Activated gamma-delta T cell treated with anti-CD3 and anti-CD28 coated beads, Interleukin-2, amount 50 U/mL, for 16 hours (primary cell): ENCODE data around the gene FRMD4B.

ENCODE experiments used
- DNase-seq: peaks from one replicate; pipeline ENCODE4 v3.0.0-alpha.2; 2020; ENCODE audit warnings: low read depth

The FRMD4B gene

DNA sequence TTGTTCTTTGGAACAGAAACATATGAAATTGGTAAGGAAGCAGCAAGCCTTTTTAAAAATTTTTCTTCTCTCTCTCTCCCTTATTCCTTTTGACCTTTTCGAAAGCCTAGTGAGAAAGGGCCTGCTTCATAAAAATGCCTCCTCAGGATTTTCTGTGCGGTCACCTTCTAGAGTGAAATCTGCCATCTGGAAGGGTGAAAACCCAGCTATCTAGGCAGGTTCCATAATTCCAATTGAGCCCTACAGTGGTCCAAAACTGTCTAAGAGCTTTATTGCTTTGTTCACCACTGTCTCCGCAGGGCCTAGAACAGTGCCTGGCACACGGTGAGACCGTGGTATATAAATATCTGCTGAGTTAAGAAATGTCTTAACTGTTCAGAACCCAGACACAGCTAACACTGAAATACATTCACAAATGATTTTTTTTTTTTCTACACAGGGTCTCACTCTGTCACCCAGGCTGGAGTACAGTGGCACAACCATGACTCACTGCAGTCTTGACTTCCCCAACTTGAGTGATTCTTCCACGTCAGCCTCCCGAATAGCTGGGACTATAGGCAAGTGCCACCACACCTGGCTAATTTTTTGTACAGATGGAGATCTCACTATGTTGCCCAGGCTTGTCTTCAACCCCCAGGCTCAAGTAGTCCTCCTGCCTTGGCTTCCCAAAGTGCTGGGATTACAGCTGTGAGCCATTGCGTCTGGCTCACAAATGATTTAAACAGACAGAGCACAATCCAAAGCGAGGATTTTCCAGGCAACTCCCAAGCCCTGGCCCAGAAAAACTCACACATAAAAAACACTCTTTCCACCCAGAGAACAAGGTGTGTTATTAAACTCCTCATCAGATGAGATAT, 64.4 kb downstream of the FRMD4B start:
- DNase-seq: no peak

DNA sequence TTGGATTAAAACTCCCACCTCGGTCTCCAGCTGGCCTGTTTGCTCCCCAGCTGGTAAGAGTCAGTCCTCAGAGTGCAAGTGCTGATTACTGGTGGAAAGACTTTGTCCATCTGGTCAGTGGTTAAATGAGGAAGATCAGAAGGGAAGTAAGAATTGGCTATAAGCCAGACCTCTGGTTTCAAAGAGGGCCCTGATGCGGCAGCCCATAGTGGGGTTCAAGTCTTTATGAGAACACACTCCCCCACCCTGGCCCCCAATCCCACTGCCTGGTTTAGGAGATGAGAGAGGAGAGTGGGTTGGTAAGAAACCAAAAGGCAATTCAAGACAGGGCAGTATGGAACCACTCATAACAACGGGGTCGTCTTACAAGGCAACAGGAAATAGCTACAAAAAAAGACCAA, 65.0 kb downstream of the FRMD4B start:
- DNase-seq: no peak

DNA sequence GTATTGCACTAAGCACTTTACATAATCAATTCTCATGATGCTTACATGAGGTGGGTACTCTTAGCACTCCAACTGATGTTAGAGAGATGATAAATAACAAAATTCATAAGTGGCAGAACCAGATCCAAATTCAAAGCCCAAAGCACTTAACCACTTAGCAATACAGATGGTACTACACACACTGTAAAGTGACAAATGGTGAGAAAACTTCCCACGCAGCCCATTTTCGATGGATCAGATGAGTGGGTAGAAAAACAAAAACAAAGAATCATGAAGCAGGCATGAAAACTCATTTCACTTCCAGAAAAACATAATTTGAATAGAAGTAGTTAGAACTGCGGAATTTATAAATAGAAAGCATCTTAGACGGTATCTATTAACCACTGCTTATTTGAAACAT, 66.2 kb downstream of the FRMD4B start:
- DNase-seq: no peak

DNA sequence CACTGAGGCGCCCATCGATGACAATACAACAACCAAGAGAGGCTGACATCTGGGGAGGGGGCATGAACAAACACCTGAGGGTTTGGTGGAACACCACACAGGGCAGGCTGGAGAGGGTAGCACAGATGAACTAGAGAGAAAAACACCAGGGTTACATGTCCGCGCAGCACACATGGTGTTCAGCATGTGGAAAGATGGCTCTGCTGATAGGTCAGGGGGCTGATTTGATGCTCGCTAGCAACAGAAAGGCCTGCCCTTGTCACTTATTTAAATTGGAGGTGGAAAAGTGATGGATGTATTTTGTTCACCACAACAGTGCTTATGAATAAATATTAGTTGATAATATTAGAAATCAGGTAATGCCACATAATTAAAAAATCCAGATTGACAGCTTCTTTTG, 67.5 kb downstream of the FRMD4B start:
- no peak for DNase-seq

DNA sequence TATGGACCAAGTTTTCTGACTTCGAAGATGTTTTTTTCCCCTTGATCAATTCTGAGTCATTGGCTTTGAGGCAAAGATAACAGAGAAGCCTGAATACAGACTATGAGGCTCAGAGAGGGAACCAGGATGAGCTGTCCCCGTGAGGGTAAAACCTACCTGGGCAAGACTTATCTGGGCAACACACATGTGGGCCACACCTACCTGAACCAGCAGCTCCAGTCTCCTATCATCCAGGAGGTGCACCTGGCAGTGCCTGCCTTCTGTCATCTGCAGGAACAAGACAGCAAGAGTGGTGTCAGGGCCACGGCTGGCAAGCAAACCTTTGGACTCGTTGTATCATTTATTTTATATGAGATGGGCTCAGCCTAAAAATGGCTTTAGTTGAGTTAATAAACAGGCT, 72.6 kb downstream of the FRMD4B start:
- no peak for DNase-seq

DNA sequence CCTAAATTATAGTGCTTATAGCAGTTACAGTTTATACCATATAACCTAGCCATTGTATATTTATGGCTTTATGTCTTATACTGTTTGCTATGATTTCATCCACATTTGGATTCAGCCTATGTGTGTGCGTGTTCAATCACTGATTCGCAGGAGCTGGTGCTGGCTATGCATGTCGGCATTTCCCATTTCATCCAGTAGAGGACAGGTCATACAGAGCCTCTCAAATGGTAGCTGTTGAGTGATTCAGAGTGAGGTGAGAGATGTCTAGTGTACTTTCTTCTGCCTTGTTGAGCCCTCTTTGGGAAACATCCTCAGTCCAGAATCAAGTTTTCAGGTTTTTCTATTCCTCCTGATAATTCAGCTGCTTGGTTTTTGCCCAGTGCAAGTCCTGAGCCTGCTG, 76.1 kb downstream of the FRMD4B start:
- DNase-seq: no peak

DNA sequence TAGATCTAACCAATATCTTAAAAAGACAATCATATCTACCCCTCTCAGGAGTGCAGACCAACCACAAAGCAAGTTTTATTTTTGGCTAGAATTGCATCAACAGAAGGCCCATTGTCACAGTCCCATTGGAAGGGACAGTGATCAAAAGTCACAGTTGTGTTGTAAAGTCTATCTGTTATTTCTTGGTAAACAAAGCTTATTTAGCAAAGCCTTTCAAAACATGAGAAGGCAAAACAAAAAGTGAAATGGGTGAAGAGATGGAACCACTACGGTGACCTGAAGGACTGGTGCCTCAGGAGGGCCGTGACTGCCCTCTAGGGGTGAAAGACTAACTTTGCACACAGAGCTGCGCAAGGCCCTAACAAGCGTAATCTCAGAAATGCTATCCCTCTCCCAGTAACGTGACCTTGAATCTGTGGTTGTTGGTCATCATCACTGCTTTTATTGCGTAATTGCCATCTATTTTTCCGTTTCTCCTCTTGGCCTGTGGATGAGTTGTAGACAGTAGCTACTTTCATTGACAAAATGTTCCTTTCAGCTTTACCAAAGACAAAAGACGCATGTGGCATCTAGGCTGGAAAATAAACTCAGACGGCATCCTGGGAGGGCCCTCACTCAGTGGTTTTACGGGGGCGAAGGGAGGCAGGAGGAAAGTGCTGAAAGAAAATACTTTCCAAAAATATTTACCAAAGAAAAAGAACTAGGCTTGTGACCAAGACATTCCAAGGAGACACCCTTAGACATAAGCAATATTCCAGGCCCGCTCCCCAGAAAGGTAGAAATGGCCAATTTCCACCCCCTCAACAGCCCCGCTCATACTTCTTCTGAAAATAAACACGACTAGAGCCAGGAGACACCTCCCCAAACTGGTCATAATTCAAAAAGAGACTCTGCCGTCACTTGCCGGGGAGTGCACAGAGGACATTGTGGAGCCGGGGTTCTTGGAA, 79.4 kb downstream of the FRMD4B start:
- peak; percentile 48 for DNase-seq

DNA sequence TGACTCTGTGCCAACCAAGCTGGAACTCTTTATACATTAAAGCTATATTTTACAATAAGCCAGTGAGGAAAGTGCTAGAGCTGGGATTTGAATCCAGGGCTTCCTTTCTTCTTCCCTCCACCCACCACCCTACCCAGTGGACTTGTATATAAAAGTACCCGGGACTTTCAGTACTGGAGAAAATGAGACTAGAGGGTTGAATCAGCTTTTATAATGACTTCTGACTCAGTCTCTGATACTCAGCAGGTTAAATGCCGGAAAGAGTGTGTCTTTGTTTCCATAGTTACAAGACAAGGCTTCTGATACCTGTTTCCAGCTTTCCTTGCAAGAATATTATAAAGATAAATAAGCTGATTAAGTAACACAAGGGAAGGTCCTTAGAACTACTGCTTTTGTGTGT, 80.9 kb downstream of the FRMD4B start:
- no peak for DNase-seq

DNA sequence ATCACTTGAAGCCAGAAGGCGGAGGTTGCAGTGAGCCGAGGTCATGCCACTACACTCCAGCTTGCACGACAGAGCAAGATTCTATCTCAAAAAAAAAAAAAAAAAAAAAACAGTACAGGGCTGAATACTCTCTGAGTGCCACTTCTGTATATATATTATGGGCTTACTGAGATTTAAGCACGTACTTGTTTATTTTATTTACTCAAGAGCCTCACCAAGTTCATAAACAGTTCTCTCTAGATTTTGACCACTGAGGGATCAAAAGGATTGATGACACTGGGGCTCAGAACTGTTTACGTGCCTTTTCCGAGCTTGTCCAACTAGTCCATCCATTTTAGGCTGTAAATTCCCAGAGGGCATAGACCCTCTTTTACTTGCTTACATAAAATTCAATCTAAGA, 81.5 kb downstream of the FRMD4B start:
- no peak for DNase-seq

DNA sequence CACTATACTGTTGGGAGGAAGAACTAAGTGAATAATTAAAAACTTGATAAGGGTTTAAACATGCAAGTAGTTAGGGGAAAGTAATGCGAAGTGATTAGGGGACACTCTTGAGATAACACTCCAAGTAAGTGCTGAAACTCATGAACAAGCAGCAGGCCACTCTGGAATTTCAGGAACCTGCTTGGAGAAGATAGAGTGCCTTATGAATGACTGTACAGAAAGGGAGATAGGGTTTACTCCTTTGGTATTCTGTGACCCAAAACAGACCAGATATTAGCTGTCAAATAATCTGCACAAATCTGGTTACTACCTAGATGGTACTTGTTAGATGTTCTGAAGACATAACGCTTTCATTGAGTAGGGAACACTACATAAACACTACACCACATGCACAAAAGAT, 85.6 kb downstream of the FRMD4B start:
- no peak for DNase-seq

DNA sequence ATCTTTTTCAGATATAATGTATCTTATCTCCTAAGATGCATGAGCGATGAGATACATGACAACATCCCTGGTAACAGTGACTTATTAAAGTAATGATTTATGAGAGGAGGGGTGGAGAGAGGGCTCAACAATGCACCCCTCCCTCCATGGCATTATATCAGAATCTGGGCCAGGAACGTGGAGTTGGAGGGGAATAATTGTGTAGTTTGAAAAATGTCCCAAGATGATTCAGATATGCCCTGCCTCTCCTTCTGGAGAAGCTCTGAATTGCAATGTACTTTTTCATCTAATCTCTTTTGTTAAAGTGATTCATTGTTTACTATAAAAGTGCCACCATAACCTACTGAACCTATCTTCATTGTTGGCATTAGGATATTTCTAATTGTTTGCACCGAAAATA, 86.5 kb downstream of the FRMD4B start:
- DNase-seq: no peak

DNA sequence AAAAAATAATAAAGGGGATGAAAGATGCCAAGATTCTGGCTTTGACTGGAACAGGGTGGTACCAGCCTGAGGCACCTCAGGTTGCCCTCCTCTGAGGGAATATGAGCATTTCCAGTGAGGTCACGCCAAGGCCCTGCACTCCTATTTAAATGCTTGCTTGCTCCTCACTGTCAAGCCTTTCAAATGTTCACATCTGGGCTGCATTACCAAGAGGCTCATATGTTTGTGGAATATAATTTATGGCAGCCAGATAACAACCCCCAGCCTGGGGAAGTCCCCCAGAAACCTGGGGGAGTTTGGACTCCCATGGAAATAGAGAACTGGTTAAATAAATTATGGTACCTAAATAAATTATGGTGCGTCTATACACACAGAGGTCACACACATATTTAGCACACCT, 88.4 kb downstream of the FRMD4B start:
- DNase-seq: no peak

DNA sequence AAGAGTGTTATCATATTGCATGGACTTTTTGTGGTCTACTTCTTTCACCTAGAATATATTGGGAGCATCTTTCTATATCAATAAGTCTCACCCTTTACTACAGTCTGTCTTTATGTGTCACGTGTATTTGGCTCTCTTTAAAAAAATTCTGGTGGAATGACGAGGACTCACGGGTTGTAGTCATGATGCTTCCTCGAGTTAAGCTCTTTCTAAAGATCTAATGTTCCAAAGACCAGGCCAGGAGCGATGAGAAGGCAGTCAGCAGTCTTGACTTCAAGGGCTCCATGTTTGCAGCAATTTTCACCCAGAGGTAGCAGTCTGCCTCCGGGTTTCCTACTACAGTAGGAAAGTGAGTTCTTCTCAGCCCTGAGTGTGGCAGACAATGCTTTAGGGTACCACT, 88.9 kb downstream of the FRMD4B start:
- no peak for DNase-seq

DNA sequence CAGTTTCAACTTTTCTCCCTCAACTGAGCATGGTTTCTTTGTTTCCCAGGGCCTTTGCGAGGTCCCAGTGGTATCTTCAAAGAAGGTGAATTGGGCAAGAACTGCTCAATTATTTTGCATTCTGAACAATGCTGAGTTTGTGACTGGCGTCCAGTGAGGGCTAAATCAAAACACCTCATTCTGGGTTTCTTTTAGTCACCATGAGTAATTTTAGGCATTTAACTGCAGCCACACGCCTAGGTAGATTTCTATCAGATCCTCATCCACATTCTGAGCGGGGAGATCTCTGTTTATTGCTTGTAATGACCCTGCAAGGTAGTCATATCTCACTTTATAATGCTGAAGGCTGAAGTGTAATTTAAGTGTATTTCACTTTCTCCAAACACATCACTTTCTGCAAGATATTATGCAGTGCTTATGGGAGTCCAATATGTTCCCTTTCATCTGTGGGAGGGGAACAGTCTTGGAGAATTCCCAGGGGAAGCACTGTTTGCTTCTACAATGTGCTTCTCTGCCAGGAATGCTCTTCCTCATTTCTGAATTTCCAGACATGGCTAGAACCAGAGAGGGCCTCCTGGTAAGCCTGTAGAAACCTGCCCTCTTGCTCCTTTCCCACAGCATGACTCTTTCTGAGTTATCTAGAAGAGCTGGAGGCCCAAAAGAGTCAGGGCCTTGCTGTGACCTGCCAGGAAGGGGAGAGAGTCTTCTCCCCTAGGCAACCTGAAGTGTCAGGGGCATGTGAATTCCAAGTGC, 91.7 kb downstream of the FRMD4B start:
- DNase-seq: no peak

DNA sequence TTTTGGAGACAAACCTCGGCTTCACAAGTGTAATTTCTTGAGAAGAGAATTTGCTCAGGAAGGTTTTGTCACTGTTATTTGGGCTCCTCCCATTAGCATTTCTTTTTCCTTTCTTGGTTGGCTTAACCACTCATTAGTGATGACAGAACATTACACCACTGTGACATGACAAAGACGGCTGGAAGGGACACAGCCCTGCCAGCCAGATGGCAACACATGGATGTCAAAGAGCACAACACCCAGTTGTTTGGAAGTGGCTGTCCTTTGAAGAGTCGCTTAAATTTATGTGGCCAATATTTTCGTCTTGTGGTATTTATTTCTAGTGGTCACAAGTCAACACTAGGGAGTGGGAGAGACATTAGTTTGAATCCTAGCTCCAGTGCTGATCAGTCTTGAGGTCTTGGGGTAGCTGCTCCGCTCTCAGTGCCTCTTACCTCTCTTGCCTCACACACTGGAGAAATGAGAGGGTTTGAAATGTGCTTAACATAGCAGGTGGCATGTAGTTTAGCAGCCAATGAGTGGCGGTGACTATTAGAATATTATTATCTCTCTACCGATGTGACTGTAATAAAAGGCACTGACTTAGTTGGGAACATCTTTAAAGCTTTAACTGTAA, 92.8 kb downstream of the FRMD4B start:
- no peak for DNase-seq

DNA sequence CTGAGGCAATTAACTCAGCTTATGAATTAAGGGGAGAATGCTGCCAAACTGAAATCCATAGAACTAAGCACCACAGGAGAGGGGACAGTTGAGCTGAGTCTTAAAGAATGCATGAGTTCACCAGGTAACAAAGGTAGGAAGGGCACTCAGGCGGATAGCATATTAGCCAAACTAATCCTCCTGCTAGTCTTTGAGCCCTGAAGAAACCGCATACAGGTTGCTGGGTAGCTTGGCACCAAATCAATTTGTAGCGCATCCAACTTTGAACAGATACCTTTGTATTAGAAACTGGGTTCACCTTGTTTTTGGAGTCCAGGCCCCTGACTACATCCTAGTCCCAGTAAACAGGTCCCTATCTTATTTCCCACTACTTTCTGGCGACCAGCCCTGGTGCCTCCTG, 93.7 kb downstream of the FRMD4B start:
- DNase-seq: no peak

DNA sequence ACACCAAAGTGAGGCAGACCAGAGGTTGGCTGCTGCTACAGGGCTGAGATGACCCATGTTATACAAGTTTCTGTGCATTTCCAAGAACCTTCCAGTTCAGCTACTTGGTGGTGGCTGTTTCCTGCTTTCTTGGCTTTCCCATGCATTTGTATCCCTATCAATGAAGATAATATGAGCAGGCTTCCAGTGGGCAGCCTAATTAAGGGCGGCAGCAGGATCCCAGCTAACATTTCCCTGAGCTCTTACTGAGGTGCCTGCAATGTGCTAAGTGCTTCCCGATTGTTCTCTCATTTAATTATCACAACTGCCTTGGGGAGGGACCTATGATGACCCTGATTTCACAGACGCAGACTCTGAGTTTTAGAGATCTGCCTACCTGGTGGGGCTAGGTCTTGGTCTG, 95.5 kb downstream of the FRMD4B start:
- DNase-seq: no peak

DNA sequence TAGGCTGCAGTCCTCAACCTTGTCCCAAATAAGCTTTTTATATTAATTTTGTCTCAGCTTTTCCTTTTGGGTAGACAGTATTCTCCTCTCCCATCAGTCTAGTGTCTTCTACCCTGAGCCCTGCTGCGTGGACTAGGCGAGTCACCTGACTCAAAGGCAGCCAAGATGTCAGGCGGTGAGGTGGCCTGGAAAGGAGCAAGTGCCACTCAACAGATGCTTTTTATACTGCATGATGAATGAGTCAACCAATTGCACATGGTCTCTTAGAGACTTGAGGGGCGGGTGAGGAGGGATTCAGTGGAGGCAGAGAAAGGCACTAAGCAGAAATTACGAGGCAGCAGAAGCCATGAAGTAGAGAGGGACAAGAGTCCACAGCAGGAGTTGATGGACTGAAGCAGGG, 95.9 kb downstream of the FRMD4B start:
- DNase-seq: no peak

DNA sequence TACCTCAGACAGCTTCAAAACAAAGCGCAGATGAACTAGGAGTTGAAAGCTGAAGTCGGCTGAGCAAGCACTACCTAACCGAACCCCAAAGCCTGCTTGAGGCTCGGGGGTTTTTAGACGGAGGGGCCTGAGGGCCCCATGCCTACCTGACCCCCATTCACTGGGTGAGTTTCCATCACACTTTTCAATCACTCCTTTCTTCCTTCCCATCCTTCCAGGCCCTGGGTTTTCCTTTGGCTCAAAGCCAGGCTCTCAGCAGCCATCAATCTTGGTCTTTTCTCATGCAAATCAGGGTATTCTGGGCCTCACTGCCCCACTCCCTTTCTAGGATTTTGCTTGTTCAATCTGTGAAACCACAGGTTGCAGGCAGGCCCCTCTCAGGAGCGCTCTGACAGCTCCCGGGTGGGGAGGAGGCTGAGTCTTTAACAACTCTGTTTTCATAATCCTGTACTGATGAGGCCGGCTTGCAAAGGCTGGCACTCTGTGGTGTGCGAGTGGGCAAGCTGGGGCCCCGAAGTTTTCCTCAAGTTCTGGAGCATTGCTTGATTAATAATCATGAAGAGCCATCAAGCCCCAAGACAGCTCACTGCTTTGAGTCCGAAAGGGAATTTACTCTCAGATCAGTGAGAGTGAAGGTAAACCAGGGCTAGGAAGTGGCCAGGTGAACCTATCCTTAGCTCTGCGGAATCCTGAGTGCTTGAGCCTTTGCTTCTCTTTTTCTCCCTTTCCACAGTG, 97.6 kb downstream of the FRMD4B start:
- DNase-seq: peak; percentile 5

DNA sequence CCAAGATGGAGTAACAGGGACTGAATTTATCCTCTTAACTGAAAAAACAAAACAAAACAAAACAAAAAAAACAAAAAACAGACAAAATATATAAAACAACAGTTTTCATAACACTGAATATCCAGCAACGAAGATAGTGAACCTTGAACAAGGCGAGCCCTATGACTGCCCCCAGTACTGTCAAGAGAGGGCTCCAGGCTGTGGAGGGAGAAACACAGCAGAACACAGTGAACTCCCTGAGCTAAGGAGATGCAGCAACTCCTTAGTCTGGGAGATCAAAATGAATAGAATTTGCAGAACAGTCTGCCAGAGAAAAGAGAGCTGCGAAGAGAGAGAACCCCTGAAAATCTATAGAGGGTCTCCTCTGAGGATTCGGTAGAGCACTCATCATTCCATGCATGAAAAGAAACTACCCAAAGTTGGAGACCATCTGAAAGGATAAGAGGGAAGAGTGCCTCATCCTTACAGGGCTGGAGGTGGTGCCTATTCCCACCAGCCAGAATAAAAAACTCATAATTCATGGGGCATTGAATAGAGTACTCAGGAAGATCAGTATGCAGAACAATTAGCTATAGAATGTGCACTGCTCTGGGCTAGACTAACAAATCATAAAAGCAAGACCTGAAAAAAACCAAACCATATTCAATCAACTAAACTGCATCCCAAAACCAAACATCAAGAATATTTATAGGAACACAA, 101.8 kb downstream of the FRMD4B start:
- no peak for DNase-seq

DNA sequence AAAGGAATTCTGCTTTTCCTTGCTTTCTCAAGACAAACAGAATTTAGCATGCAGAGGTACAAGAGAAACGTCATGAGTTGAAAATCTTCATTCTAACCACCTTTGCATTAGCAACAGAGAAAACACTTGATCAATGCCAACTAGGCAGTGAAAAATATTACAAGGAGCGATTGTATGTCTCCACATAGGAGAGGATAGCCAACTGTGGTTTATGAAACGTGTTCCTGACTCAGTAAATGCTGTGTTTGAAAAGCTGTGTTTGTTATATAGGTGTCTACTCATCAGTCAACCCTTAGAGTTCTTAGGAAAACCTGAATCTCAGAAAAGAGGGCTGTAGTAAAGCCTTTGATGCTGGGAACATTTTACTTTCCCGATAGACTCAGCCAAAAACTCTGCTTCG, 102.4 kb downstream of the FRMD4B start:
- DNase-seq: no peak
